ENCODE measurements around the gene INSRR. TPM values are rescaled to one million over a fixed set of nuclear protein-coding genes. Genes with fewer than 3 reads are reported as not detected.

INSRR gene
- total and polyA plus RNA-seq, 2 of the 8 experiments (the other 6 are each of a cell fraction or from before 2014, with no cell fraction given), result 0.02 TPM; not detected in 1

GRCh38 chr1:156844638-156845037 lies 14.3 kb downstream of the INSRR start:
- H4K91ac ChIP-seq (replicated peaks; ENCODE audit: insufficient read length, low read length), result no peak overlapping the region
- no peak overlapping the region for H2BK120ac ChIP-seq (replicated peaks; ENCODE audit: low read depth, low read length)
- H3K9me3 ChIP-seq (ENCODE audit: insufficient read depth in 2 of 2, low read depth in 1 of 2, low read length in 1 of 2), result no peaks in the 10 kb centered on the region
- no peak overlapping the region for H2BK5ac ChIP-seq (ENCODE audit: low read depth, low read length)
- no peaks in the 10 kb centered on the region for H3K36me3 ChIP-seq (ENCODE audit: control insufficient read depth in 2 of 4, insufficient read depth in 4 of 4, low read length in 3 of 4)
- peak overlapping the region; percentile 29; the same call in 1 of the 2 replicates for H2BK15ac ChIP-seq (ENCODE audit: low read length)
- no peak overlapping the region for H3K14ac ChIP-seq (ENCODE audit: insufficient read length)
- no peak overlapping the region for H2AFZ ChIP-seq (ENCODE audit: low read length)
- H4K5ac ChIP-seq (ENCODE audit: insufficient read length, low read depth, low read length), result no peak overlapping the region
- no peak overlapping the region; the same call in 1 of the 2 replicates for H3K18ac ChIP-seq (ENCODE audit: extremely low read depth, low read length)
- DNase-seq (ENCODE audit: low read depth in 1 of 2, low spot score in 2 of 2) (no peak), FAIRE-seq (no peak)
- no peak overlapping the region for H3K9ac ChIP-seq (replicated peaks in 1 of 4; ENCODE audit: extremely low read depth in 1 of 4, low read depth in 3 of 4, low read length in 3 of 4)
- no peak overlapping the region for H3K56ac ChIP-seq (replicated peaks; ENCODE audit: insufficient read length, low read depth, low read length)
- no peaks in the 10 kb centered on the region for H3K79me1 ChIP-seq (ENCODE audit: low read depth, low read length)
- H4K20me1 ChIP-seq (replicated peaks in 1 of 2; ENCODE audit: control insufficient read depth in 1 of 2, insufficient read depth in 2 of 2, low read length in 2 of 2), result peaks cover 7 to 19% of the 10 kb centered on the region in 2 experiments
- no peak overlapping the region for H2AK5ac ChIP-seq (ENCODE audit: low read depth, low read length)
- WGBS, 2 experiments (ENCODE audit: extremely low coverage in 1 of 2, insufficient coverage in 1 of 2, insufficient read length in 1 of 2, insufficient replicate concordance in 2 of 2, low coverage in 1 of 2, low lambda C conversion rate in 2 of 2, missing lambda C conversion rate in 1 of 2), result 51% methylated on average over 13 of the region's 14 CpGs; no CpG with 5 or more reads in 1 of the 2 experiments
- H4K8ac ChIP-seq (ENCODE audit: extremely low read depth, insufficient read depth, low read length), result no peak overlapping the region; the same call in 1 of the 2 replicates
- H3K4ac ChIP-seq (replicated peaks; ENCODE audit: insufficient read length, low read depth, low read length), result no peak overlapping the region
- H3K79me2 ChIP-seq (ENCODE audit: control insufficient read depth in 1 of 2, insufficient read depth in 2 of 2, low read length in 2 of 2), result no peaks in the 10 kb centered on the region
- ChIA-PET CTCF (ENCODE audit: partially characterized antibody) (interaction anchor here (0.6 to 25.2 kb wide), 7 partner anchors 8 to 168 kb away, joined by 3 to 719 read pairs (median 10); partner anchors contain the start of genes INSRR, NES, NTRK1 and PEAR1), POLR2A (ENCODE audit: partially characterized antibody) (interaction anchor here (0.9 kb wide), 1 partner anchor 9 kb away, joined by 3 read pairs; no protein-coding TSS in a partner anchor)
- peak overlapping the region; percentile 87 to 92 for H3K4me2 ChIP-seq (ENCODE audit: insufficient read depth in 1 of 2, low read depth in 2 of 2, low read length in 2 of 2)
- no peak overlapping the region for H2BK20ac ChIP-seq (ENCODE audit: low read length)
- H2BK12ac ChIP-seq (ENCODE audit: low read depth, low read length), result no peak overlapping the region
- peak overlapping the region; percentile 31 to 58 (median 39); a peak in 7 of 8 replicates for H3K4me3 ChIP-seq (ENCODE audit: extremely low read depth in 1 of 4, insufficient read depth in 2 of 4, low read depth in 3 of 4, low read length in 4 of 4)
- peaks cover 0 to 25% (median 12%) of the 10 kb centered on the region in 4 experiments; a peak in 5 of 7 replicates for H3K4me1 ChIP-seq (replicated peaks in 1 of 4; ENCODE audit: control insufficient read depth in 3 of 4, insufficient read depth in 4 of 4, low read length in 3 of 4)
- no peak overlapping the region for H3K23ac ChIP-seq (ENCODE audit: insufficient read length)
- peaks cover 64 to 80% (median 77%) of the 10 kb centered on the region in 4 experiments for H3K27me3 ChIP-seq (replicated peaks in 1 of 4; ENCODE audit: control insufficient read depth in 3 of 4, extremely low read depth in 1 of 4, insufficient read depth in 3 of 4, low read length in 3 of 4)
- no peak overlapping the region for H3K27ac ChIP-seq (ENCODE audit: low read depth, low read length)
- peaks cover 12% of the 10 kb centered on the region for H3K23me2 ChIP-seq (ENCODE audit: low read depth, low read length)
- TF ChIP-seq TBP (IDR thresholded peaks at IDR 0.05; ENCODE audit: low read depth, low read length) (no peak), POLR2AphosphoS5 (IDR thresholded peaks at IDR 0.05; ENCODE audit: low read depth, low read length) (no peak), KDM5A (IDR thresholded peaks at IDR 0.05; ENCODE audit: low read length) (no peak), SP4 (IDR thresholded peaks at IDR 0.05; ENCODE audit: low read length) (no peak), HDAC6 (IDR thresholded peaks at IDR 0.05; ENCODE audit: low read depth, low read length) (no peak), POLR2A (IDR thresholded peaks at IDR 0.05; ENCODE audit: control extremely low read depth in 1 of 2, low read depth in 2 of 2, low read length in 2 of 2) (no peak), SIX5 (IDR thresholded peaks at IDR 0.05; ENCODE audit: low read depth, low read length) (no peak), CTBP2 (IDR thresholded peaks at IDR 0.05; ENCODE audit: borderline replicate concordance, insufficient read depth, insufficient read length, low read length) (no peak), CEBPB (IDR thresholded peaks at IDR 0.05; ENCODE audit: low read depth, low read length) (no peak), CHD1 (IDR thresholded peaks at IDR 0.05; ENCODE audit: low read depth, low read length) (no peak), CBX8 (IDR thresholded peaks at IDR 0.05; ENCODE audit: borderline replicate concordance, low read depth, low read length) (no peak), ATF3 (IDR thresholded peaks at IDR 0.05; ENCODE audit: insufficient read depth, low read depth, low read length) (no peak), SRF (IDR thresholded peaks at IDR 0.05; ENCODE audit: low read depth, low read length) (no peak), TAF7 (optimal IDR thresholded peaks at IDR 0.05; ENCODE audit: borderline replicate concordance, low read depth, low read length) (no peak), KDM1A (IDR thresholded peaks at IDR 0.05; ENCODE audit: borderline replicate concordance, low read length) (no peak)
